Hepatocyte (in vitro differentiated cells): ENCODE results near the gene TMEM179B.

Experiments
- EZH2 ChIP-seq: fragments of 200-600 bp; sonication (generic); IDR thresholded peaks from 2 replicates; pipeline ENCODE4 v1.6.1; 2016; ENCODE audit warnings: antibody characterized with exemption, mild to moderate bottlenecking, borderline replicate concordance
- EZH2phosphoT487 ChIP-seq: fragments of 200-600 bp; sonication (generic); IDR thresholded peaks from one replicate; pipeline ENCODE4 v1.6.1; 2018; ENCODE audit warnings: antibody characterized with exemption, mild to moderate bottlenecking, low read depth, moderate library complexity; ENCODE audit not compliant: unreplicated experiment, severe bottlenecking
- TF ChIP-seq, protein P1 (sequence below): fragments of 200-600 bp; sonication (generic); IDR thresholded peaks from 2 replicates; pipeline ENCODE4 v1.5.1; 2016; ENCODE audit warnings: antibody characterized with exemption, mild to moderate bottlenecking; ENCODE audit not compliant: poor library complexity

DNA sequence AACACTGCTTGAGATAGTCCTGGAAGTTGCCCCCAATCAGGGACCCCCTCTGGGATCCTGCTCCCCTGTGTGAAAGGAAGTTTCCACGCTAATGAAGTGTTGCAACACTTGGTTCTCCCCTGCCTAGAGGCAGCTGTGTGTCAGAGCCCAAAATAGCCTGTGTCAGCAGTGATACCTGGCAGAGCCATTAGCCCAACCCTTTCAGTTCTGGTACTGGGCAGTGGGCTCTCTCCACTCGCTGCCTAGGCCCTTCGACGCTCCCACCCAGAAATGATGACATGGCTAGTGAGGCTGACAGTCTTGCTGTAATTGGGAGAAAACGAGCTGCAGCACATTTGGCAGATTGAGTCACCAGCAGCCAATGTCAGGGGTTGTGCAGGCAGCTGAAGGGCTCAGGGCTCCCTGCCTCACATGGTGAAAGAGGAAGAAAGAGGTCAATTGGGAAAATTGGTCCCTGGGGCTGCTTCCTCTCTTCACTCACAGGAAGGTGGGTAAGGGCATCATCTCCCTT is 19.5 kb downstream of the TMEM179B start:
- TF ChIP-seq, protein P1, sequence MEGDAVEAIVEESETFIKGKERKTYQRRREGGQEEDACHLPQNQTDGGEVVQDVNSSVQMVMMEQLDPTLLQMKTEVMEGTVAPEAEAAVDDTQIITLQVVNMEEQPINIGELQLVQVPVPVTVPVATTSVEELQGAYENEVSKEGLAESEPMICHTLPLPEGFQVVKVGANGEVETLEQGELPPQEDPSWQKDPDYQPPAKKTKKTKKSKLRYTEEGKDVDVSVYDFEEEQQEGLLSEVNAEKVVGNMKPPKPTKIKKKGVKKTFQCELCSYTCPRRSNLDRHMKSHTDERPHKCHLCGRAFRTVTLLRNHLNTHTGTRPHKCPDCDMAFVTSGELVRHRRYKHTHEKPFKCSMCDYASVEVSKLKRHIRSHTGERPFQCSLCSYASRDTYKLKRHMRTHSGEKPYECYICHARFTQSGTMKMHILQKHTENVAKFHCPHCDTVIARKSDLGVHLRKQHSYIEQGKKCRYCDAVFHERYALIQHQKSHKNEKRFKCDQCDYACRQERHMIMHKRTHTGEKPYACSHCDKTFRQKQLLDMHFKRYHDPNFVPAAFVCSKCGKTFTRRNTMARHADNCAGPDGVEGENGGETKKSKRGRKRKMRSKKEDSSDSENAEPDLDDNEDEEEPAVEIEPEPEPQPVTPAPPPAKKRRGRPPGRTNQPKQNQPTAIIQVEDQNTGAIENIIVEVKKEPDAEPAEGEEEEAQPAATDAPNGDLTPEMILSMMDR: no peak
- TF ChIP-seq EZH2 (no peak), EZH2phosphoT487 (no peak)
